Regular cardiac myocyte (primary cell): ENCODE data around the gene ZNF367. TPM values are rescaled to one million over a fixed set of nuclear protein-coding genes. Genes with fewer than 3 reads are reported as not detected.

ENCODE experiments used
- total RNA-seq: library from RNA; depleted of rRNA; stranded (reverse); fragments of >200 nt; gene quantifications from 2 replicates; pipeline ENCODE4 v1.2.3, GENCODE V29; 2014

ZNF367 gene
- total RNA-seq, result 2.0 and 11.9 TPM in 2 replicates

DNA sequence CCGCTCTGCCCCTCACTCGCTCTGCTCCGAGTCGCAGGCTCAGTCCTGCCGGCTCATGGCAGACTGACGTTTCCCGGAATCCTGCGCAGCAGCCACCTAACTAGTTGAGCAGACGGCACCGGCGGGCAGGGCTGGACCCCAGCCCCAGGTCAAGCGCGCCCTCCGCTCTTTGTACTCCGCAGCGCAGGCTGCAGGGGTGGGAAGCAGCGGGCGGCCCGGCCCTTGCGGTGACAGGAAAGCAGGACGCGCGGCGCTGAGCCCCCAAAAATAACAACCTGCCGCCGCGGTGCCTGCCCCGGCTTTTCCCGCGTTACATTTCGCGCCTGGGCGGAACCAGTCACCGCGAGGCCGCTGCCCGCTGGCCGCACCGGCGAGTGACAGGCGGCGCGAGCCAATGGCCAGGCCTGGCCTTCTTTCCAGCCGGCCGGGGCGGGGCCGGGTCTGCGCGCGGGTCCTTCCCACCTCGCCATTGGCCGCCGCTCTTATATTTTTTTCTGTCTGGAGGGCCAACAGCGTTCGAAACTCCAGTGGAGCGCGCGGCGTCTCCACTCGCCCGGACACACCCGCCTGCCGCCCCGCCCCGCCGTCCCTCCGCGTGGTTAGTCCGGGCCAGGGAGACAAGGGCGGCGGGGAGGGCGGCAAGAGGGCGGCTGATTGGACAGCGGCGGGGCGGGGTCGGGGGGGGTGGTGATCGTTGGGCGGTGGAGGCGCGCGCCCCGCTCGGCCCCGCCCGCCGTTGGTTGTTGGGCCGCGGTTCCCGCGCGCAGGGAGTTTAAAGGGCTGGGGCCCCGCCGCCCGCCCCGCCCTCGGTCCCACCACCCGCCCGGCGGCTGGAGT, at the start of gene ZNF367:
Gene ZNF367 (minus strand): TSS at position 288 of the 837 bp plus-strand sequence. CDS start 338 bp downstream, outside the sequence.

DNA sequence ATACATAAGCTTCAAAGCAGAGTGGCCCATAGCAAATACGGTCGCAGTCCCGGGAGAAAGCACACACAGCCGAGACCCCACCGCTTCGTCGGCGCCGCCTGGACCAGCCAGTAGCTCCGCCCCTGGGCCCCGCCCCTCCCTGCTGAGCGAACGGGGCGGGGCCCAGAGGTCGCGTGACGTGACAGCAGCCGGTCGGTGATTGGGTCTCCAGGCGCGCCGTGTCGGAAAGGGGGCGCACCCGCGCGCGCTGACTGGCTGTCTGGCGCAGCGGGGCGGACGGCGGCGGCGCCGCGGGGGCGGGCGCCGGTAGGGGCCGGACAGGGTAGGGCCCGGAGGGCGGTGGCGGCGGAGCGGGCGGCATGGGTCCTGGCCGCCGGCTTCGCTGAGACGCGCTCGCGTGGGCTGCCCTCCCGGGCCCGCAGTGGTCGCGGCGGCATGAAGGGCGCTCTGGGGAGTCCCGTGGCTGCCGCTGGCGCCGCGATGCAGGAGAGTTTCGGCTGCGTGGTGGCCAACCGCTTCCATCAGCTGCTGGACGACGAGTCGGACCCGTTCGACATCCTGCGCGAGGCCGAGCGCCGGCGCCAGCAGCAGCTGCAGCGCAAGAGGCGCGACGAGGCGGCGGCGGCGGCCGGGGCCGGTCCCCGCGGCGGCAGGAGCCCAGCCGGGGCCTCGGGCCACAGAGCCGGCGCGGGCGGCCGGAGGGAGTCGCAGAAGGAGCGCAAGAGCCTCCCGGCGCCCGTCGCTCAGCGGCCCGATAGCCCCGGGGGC, 31.9 kb upstream of the ZNF367 start, which contains the start of gene HABP4:
Gene HABP4 (plus strand): TSS at position 325 of the 768 bp plus-strand sequence. CDS start 111 bp downstream, at position 436.

DNA sequence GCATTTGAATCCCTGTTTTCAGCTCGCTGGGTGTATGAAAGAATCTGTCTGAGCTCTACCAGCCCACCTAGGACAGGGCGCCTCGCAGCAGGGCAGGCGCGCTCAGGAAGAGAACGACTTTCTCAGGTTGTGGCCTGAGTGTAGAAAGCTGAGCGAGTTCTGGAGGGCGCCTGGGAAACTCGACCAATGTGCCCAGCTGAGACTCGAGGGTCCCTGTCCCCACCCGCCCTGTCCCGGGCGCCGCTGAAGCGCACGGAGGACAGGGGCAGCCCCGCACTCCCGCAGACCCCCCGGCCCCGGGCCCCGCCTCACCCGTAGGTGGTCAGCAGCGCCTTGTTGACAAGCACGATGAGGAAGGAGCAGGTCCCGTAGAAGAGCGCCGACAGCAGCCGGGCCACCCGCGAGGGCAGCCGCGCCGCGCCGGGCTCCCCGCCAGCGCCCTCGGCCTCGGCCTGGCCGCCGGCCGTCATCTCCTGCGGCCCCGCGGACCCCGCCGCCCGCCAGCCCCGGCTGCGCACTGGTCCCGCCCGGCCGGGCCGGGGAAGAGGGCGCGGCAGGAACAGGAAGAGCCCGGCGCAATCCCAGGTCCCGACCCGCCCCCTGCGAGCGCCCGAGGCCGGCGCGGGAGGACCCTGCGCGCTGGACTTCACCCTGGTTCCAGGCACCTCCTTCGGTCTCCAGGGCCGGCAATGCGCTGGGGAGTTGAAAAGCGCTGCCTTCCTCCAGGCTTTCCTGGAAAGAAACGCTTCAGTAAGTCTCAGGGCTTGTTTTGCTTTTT, 34.8 kb downstream of the ZNF367 start, which contains the start of gene SLC35D2:
Gene SLC35D2 (minus strand): TSS at position 547 of the 778 bp plus-strand sequence. CDS start 77 bp downstream, at position 470.

Other genes starting within 250 kb of the ZNF367 start
- not detected in 2 replicates for gene HSD17B3, start 116.2 kb downstream of the ZNF367 start, total RNA-seq
- 13.0 and 13.4 TPM in 2 replicates for gene SLC35D2, start 34.7 kb downstream of the ZNF367 start, total RNA-seq
- gene HABP4, start 31.8 kb upstream of the ZNF367 start, total RNA-seq, result 15.8 and 19.9 TPM in 2 replicates
- gene CDC14B, start 201.5 kb upstream of the ZNF367 start, total RNA-seq, result 10.4 and 31.0 TPM in 2 replicates
- gene PRXL2C, start 236.9 kb upstream of the ZNF367 start, total RNA-seq, result 13.0 and 16.6 TPM in 2 replicates